AG09319 (cell line): ENCODE data around the gene PPP6C.
"Not testable (repeated sequence)": the region's sequence is repeated elsewhere in the genome, so short reads cannot be mapped to it uniquely, and the experiment has no call there.

ENCODE experiments used
- DNase-seq: peaks from one replicate; pipeline ENCODE4 v3.0.0-alpha.2; 2010; ENCODE audit warnings: low read depth; ENCODE audit errors: extremely low read depth
- TF ChIP-seq, protein P1 (sequence below): IDR thresholded peaks from 2 replicates; pipeline ENCODE4 v1.5.1; 2011; ENCODE audit warnings: low read depth, mild to moderate bottlenecking, inconsistent platforms, low read length, moderate library complexity

PPP6C gene

DNA sequence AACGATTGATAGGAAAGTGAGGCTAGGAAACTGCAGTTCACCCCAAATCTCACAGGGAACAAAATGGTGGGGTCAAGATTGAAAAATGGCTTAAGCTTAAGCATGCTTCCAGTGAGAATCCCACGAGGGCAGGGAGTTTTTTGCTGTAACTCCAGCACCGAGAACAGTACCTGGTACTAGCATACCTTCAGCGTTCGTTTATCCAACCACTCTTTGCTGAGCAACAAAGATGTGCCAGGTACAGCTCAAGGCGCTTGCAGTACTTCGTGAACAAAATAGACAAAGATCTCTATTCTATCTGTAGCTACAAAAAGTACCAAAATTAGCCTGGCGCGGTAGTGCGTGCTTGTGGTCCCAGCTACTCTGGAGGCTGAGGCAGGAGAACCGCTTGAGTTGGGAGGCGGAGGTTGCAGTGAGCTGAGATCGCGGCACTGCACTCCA, 778 bp upstream of the PPP6C start:
- TF ChIP-seq, protein P1, sequence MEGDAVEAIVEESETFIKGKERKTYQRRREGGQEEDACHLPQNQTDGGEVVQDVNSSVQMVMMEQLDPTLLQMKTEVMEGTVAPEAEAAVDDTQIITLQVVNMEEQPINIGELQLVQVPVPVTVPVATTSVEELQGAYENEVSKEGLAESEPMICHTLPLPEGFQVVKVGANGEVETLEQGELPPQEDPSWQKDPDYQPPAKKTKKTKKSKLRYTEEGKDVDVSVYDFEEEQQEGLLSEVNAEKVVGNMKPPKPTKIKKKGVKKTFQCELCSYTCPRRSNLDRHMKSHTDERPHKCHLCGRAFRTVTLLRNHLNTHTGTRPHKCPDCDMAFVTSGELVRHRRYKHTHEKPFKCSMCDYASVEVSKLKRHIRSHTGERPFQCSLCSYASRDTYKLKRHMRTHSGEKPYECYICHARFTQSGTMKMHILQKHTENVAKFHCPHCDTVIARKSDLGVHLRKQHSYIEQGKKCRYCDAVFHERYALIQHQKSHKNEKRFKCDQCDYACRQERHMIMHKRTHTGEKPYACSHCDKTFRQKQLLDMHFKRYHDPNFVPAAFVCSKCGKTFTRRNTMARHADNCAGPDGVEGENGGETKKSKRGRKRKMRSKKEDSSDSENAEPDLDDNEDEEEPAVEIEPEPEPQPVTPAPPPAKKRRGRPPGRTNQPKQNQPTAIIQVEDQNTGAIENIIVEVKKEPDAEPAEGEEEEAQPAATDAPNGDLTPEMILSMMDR: no peak
- DNase-seq: no peak

DNA sequence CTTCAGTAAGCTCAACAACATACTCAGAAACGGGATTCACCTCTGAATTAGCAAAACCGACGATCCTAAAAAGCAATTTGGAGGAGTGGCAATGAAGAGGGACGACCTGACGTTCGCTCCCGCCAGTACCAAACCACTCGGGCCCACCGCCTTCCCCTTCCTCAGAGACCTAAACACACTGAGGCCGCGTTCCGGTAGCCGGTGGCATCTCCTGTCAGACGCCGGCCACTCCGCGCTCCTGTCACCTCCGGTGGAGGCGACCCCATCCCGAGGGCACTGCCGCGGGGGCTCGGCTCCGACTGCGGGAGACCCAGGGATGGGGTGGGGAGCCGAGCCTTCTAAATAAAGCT, 617 bp downstream of the PPP6C start:
- no peak for DNase-seq
- TF ChIP-seq, protein P1: no peak

DNA sequence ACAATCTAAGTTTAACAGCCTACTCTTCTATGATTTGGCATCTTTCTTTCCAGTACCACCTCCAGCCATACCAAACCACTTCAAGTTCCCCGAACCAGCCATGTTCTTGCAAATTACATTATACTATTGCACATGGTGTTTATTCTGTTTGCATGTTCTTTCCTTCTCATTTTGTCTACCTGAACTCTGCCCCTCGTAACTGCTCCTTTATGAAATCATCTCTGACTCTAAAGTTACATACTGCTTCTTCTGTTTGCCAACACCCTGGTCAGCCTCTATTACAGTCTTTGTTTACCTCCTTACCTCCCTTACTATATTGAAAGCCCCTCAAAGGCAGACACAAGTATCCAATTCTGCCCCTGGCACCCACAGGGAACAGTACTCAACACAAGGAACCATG, 6.0 kb downstream of the PPP6C start:
- TF ChIP-seq, protein P1: no peak
- no peak for DNase-seq

DNA sequence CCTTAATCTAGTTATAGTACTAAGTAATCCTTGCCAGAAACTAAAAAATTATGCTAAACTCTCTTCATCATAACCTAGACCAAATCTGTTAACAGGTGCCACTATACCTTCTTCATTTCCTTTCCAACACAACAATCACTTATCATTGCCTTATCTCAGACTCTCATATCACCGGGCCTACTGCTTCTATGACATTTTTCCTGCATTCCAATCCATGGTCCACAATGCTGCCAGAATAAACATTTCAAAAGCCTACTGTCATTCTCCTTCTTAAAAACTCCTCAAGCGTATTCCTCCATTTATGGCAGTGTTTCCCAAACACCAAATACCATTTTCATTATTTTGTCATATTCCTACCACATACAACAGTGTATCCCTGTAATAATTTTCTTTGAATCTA, 6.5 kb downstream of the PPP6C start:
- TF ChIP-seq, protein P1: no peak
- no peak for DNase-seq

DNA sequence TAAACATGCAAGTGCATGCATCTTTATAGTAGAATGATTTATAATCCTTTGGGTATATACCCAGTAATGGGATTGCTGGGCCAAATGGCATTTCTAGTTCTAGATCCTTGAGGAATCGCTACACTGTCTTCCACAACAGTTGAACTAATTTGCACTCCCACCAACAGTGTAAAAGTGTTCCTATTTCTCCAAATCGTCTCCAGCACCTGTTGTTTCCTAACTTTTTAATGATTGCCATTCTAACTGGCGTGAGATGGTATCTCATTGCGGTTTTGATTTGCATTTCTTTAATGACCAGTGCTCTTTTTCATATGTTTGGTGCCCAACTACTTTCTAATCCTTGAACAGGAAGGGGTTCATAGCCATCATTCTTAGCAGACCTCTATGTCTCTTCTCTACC, 7.8 kb downstream of the PPP6C start:
- not testable (repeated sequence) for DNase-seq

DNA sequence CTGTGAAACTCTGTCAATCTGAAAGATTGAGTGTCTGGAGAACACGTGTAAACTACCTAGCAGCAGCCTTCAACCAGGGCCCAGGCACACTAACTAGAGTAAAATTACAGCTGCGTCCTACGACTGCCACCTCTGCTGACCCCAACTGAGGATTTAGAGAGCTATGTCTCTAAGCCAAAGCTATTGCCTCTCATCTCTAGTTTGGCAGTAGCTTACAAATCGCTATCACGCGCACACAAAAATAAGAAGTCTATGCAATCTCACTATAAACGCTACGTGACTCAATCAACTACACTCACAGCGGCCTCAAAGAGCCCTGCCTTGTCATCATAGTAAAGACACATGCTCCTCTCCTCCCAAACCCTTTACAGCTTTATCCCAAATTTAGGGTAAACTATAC, 8.7 kb downstream of the PPP6C start:
- no peak for DNase-seq
- TF ChIP-seq, protein P1: no peak

DNA sequence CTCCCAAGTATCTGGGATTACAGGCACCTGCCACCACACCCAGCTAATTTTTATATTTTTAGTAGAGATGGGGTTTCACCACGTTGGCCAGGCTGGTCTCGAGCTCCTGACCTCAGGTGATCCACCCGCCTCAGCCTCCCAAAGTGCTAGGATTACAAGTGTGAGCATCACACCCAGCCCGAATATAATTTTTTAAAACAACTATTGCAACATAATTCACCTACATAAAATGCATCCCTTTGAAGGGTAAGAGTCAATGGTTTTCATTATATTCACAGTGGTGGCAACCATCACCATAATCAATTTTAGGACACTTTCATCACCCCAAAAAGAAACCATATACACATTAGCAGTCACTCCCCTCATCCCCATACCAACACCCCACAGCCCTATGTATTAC, 9.8 kb downstream of the PPP6C start:
- not testable (repeated sequence) for DNase-seq

DNA sequence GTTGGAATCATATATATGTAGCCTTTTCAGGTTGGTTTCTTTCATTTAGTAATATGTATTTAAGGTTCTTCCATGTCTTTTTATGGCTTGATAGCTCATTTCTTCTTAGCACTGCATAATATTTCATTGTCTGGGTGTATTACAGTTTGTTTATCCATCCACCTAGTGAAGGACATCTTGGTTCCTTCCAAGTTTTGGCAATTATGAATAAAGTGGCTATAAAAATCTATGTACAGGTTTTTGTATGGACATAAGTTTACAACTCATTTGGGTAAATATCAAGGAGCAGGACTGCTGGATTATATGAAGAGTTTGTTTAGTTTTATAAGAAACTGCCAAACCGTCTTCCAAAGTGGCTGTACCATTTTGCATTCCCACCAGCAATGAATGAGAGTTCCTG, 11.7 kb downstream of the PPP6C start:
- TF ChIP-seq, protein P1: no peak
- no peak for DNase-seq

DNA sequence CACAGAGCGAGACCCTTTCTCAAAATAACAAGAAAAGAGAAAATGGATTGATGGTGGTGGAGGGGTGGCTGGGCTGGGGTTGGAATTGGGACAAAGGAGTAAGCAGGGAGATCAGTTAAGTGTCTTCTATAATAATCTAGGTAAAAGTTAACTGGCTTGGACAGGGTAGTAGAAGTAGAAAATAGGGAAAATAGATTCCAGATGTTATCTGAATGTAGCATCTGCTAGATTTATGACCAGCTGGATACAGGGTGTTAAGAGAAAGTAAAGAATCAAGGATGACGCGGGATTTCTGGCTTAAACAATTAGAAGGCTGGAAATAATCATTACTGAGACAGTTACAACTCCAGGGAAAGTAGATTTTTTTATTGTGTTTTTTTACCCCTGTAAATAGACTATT, 13.0 kb downstream of the PPP6C start:
- TF ChIP-seq, protein P1: no peak
- DNase-seq: no peak
